ENCODE results near the gene CHRM4. TPM values are rescaled to one million over a fixed set of nuclear protein-coding genes. Genes with fewer than 3 reads are reported as not detected.

CHRM4 gene
- total RNA-seq, 1 donor from 2014 or later = 0.37 TPM

GRCh38 chr11:46414466-46414796 lies 22.9 kb upstream of the CHRM4 start:
- H3K27me3 Mint-ChIP-seq (ENCODE audit: low read depth) = no peaks in the 10 kb centered on the region
- DNase-seq (ENCODE audit: low read depth, low spot score) = no peak
- H3K4me1 Mint-ChIP-seq = peaks cover 14% of the 10 kb centered on the region
- no peak overlapping the region for H3K27ac Mint-ChIP-seq (ENCODE audit: unreplicated experiment)
- no peak overlapping the region for H3K4me3 Mint-ChIP-seq
- TF ChIP-seq CTCF (conservative IDR thresholded peaks at IDR 0.05) = no peak
- H3K36me3 Mint-ChIP-seq (ENCODE audit: low read depth) = peaks cover 4% of the 10 kb centered on the region
- no peaks in the 10 kb centered on the region for H3K9me3 Mint-ChIP-seq

GRCh38 chr11:46413760-46414465 lies 22.3 kb upstream of the CHRM4 start:
- Mint-ChIP-seq H3K27me3 (ENCODE audit: low read depth) (no peaks in the 10 kb centered on the region), H3K9me3 (no peaks in the 10 kb centered on the region), H3K36me3 (ENCODE audit: low read depth) (peaks cover 4% of the 10 kb centered on the region), H3K4me1 (peaks cover 12% of the 10 kb centered on the region), H3K4me3 (no peak overlapping the region), H3K27ac (ENCODE audit: unreplicated experiment) (no peak overlapping the region)
- no peak for DNase-seq (ENCODE audit: low read depth, low spot score)
- no peak for TF ChIP-seq CTCF (conservative IDR thresholded peaks at IDR 0.05)

- TF ChIP-seq CTCF (conservative IDR thresholded peaks at IDR 0.05) = no peak
- Mint-ChIP-seq H3K4me3 (no peak overlapping the region), H3K27ac (ENCODE audit: unreplicated experiment) (peak overlapping the region; percentile 78), H3K27me3 (ENCODE audit: low read depth) (no peaks in the 10 kb centered on the region), H3K4me1 (peaks cover 3% of the 10 kb centered on the region), H3K36me3 (ENCODE audit: low read depth) (no peaks in the 10 kb centered on the region), H3K9me3 (no peaks in the 10 kb centered on the region)
- DNase-seq (ENCODE audit: low read depth, low spot score) = no peak
These were observed 18.4 kb upstream of the CHRM4 start for GRCh38 chr11:46410021-46410420.

GRCh38 chr11:46408407-46408986 lies 16.9 kb upstream of the CHRM4 start:
- H3K27ac Mint-ChIP-seq (ENCODE audit: unreplicated experiment) = no peak overlapping the region
- H3K4me3 Mint-ChIP-seq = no peak overlapping the region
- DNase-seq (ENCODE audit: low read depth, low spot score) = no peak

GRCh38 chr11:46407635-46408034 lies 16.1 kb upstream of the CHRM4 start:
- no peak overlapping the region for H3K4me3 Mint-ChIP-seq
- no peak for DNase-seq (ENCODE audit: low read depth, low spot score)
- no peak overlapping the region for H3K27ac Mint-ChIP-seq (ENCODE audit: unreplicated experiment)
- no peaks in the 10 kb centered on the region for H3K27me3 Mint-ChIP-seq (ENCODE audit: low read depth)
- H3K4me1 Mint-ChIP-seq = peaks cover 7% of the 10 kb centered on the region
- TF ChIP-seq CTCF (conservative IDR thresholded peaks at IDR 0.05) = no peak
- no peaks in the 10 kb centered on the region for H3K36me3 Mint-ChIP-seq (ENCODE audit: low read depth)
- no peaks in the 10 kb centered on the region for H3K9me3 Mint-ChIP-seq

More at GRCh38 chr11:46408407-46408986, 16.9 kb upstream of the CHRM4 start:
- Mint-ChIP-seq H3K27me3 (ENCODE audit: low read depth) (no peaks in the 10 kb centered on the region), H3K9me3 (no peaks in the 10 kb centered on the region), H3K36me3 (ENCODE audit: low read depth) (no peaks in the 10 kb centered on the region), H3K4me1 (peaks cover 3% of the 10 kb centered on the region)
- no peak for TF ChIP-seq CTCF (conservative IDR thresholded peaks at IDR 0.05)
